Breast epithelium (tissue), 4 donors: ENCODE measurements around the gene SCTR. TPM values are rescaled to one million over a fixed set of nuclear protein-coding genes. Genes with fewer than 3 reads are reported as not detected.

Source experiments
- DNase-seq, 2 donors: peaks; one replicate each; pipeline ENCODE4 v3.0.0-alpha.2; 2019; ENCODE audit warnings: low spot score in 2 of 2
- H3K27ac ChIP-seq, 2 donors: fragments of 200-600 bp; sonication (generic) in 1 of 2; one replicate each; pipeline ENCODE4 v1.5.1; 2016 to 2019; ENCODE audit warnings: mild to moderate bottlenecking in 1 of 2
- H3K27me3 ChIP-seq, 2 donors: fragments of 200-600 bp; sonication (generic) in 1 of 2; one replicate each; pipeline versions ENCODE4 v1.5.1 to v1.6.0; 2017 to 2019; ENCODE audit warnings: control low read depth in 1 of 2, mild to moderate bottlenecking in 1 of 2
- H3K36me3 ChIP-seq: fragments of 200-600 bp; one replicate; pipeline ENCODE4 v1.5.1; 2019
- H3K4me1 ChIP-seq, 2 donors: fragments of 200-600 bp; sonication (generic); one replicate each; pipeline ENCODE4 v1.5.1; 2016 to 2019; ENCODE audit warnings: control low read depth in 1 of 2
- H3K4me3 ChIP-seq, 3 donors: fragments of 200-600 bp; sonication (generic); 1 replicate in 2 of 3; 2 replicates in 1 of 3; pipeline ENCODE4 v1.5.1; 2016 to 2019; ENCODE audit warnings: mild to moderate bottlenecking in 3 of 3, moderate library complexity in 2 of 3
- H3K9me3 ChIP-seq, 2 donors: fragments of 200-600 bp; sonication (generic) in 1 of 2; one replicate each; pipeline ENCODE4 v1.5.1; 2016 to 2019; ENCODE audit warnings: control low read depth in 1 of 2
- CTCF ChIP-seq, 3 donors: fragments of 450-650 bp; IDR thresholded peaks; one replicate each; pipeline ENCODE4 v1.5.1; 2016 to 2017; ENCODE audit warnings: antibody characterized with exemption in 3 of 3, mild to moderate bottlenecking in 3 of 3, moderate library complexity in 3 of 3
- POLR2A ChIP-seq: fragments of 450-650 bp; IDR thresholded peaks from one replicate; pipeline ENCODE4 v1.6.1; 2016; ENCODE audit warnings: antibody characterized with exemption, mild to moderate bottlenecking, moderate library complexity
- POLR2AphosphoS5 ChIP-seq, 3 donors: sonication (generic); formaldehyde crosslinking; IDR thresholded peaks; one replicate each; pipeline ENCODE4 v1.6.1; 2017; ENCODE audit warnings: antibody characterized with exemption in 3 of 3
- intact Hi-C: fragments of 100-400 bp; cut with DNase I; formaldehyde crosslinking; loops from one replicate; pipeline ENCODE4 v1.15.1; 2023; ENCODE audit warnings: low total_unique reads
- total RNA-seq, 3 donors: library from RNA; depleted of rRNA; stranded (reverse); fragments of >200 nt; gene quantifications; one replicate each; pipeline ENCODE4 v1.1.0, GENCODE V29; 2016

SCTR gene
- total RNA-seq, 3 donors from 2014 or later, result not detected

- Histone ChIP-seq H3K9me3 (no peaks in the 10 kb centered on the region), H3K4me3 (no peak overlapping the region), H3K4me1 (no peaks in the 10 kb centered on the region), H3K36me3 (no peaks in the 10 kb centered on the region), H3K27ac (no peak overlapping the region), H3K27me3 (peaks cover 0 to 6% of the 10 kb centered on the region in 2 donors)
- intact Hi-C loops, result loop anchor here (5.0 kb wide), 1 partner anchor 1120 kb away; no protein-coding TSS in a partner anchor
- no peak for TF ChIP-seq POLR2AphosphoS5 (IDR thresholded peaks at IDR 0.05)
- no peak for TF ChIP-seq POLR2A
- TF ChIP-seq CTCF (IDR thresholded peaks at IDR 0.05), result no peak
- no peak for DNase-seq
These were observed 12.3 kb downstream of the SCTR start for GRCh38 chr2:119511989-119512388.

- no peak for DNase-seq
- Histone ChIP-seq H3K4me3 (no peak overlapping the region), H3K27me3 (peaks cover 0 to 6% of the 10 kb centered on the region in 2 donors), H3K4me1 (no peaks in the 10 kb centered on the region), H3K27ac (no peak overlapping the region), H3K36me3 (no peaks in the 10 kb centered on the region), H3K9me3 (no peaks in the 10 kb centered on the region)
- TF ChIP-seq POLR2A, result no peak
- TF ChIP-seq POLR2AphosphoS5 (IDR thresholded peaks at IDR 0.05), result no peak
- no peak for TF ChIP-seq CTCF (IDR thresholded peaks at IDR 0.05)
- intact Hi-C loops, result no loop called here
These were observed 15.5 kb downstream of the SCTR start for GRCh38 chr2:119508756-119509155.

DNA sequence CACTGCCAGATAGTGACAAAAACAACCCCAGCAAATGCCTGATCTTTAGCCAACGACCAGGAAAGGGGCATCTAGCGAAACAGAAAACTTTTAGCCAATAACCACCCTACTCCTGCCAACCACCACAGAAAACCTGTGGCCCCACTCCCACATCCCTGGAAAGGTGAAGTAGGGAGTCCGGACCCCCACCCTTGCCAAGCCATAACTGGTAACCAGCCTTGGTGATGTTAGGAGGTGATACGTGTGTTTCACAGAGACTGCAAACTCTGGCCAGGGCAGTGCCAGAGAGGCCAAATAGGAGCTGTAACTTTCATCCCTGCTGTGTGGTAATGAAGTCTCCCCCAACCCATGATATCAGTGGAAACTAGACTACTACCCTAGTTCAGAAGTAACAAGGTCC lies 27.6 kb downstream of the SCTR start:
- Histone ChIP-seq H3K4me3 (no peak overlapping the region), H3K36me3 (no peaks in the 10 kb centered on the region), H3K9me3 (peaks cover 0 to 21% of the 10 kb centered on the region in 2 donors), H3K4me1 (no peaks in the 10 kb centered on the region), H3K27me3 (no peaks in the 10 kb centered on the region), H3K27ac (no peak overlapping the region)
- DNase-seq, result no peak
- intact Hi-C loops, result no loop called here
- TF ChIP-seq POLR2A, result no peak
- no peak for TF ChIP-seq POLR2AphosphoS5 (IDR thresholded peaks at IDR 0.05)

- H3K27ac ChIP-seq, result no peak overlapping the region
- intact Hi-C loops, result no loop called here
These were observed 28.3 kb downstream of the SCTR start for GRCh38 chr2:119495948-119496347.

GRCh38 chr2:119494163-119494790 lies 30.0 kb downstream of the SCTR start:
- DNase-seq, result no peak
- TF ChIP-seq POLR2A, result no peak
- no peak for TF ChIP-seq CTCF (IDR thresholded peaks at IDR 0.05)
- no peaks in the 10 kb centered on the region for H3K4me1 ChIP-seq

More at GRCh38 chr2:119495948-119496347, 28.3 kb downstream of the SCTR start:
- TF ChIP-seq POLR2AphosphoS5 (IDR thresholded peaks at IDR 0.05), result no peak
- no peak for TF ChIP-seq CTCF (IDR thresholded peaks at IDR 0.05)
- TF ChIP-seq POLR2A, result no peak
- H3K27me3 ChIP-seq, result no peaks in the 10 kb centered on the region
- H3K9me3 ChIP-seq, result peaks cover 0 to 18% of the 10 kb centered on the region in 2 donors
- no peak overlapping the region for H3K4me3 ChIP-seq
- H3K36me3 ChIP-seq, result no peaks in the 10 kb centered on the region
- DNase-seq, result no peak
- H3K4me1 ChIP-seq, result no peaks in the 10 kb centered on the region

More at GRCh38 chr2:119494163-119494790, 30.0 kb downstream of the SCTR start:
- intact Hi-C loops, result no loop called here
- H3K9me3 ChIP-seq, result peaks cover 0 to 10% of the 10 kb centered on the region in 2 donors
- no peak overlapping the region for H3K4me3 ChIP-seq
- no peak overlapping the region for H3K27ac ChIP-seq
- H3K36me3 ChIP-seq, result no peaks in the 10 kb centered on the region
- no peaks in the 10 kb centered on the region for H3K27me3 ChIP-seq
